A549 (cell line): ENCODE results near the gene RNF166.

Experiments used
- CEBPB ChIP-seq, 2 experiments: fragments of >200 bp in 1 of 2; sonication (Bioruptor Twin) in 1 of 2; formaldehyde crosslinking in 1 of 2; IDR thresholded peaks; 2 replicates each; pipeline ENCODE4 v1.6.1; 2012 to 2016
- CTCF ChIP-seq: fragments of >200 bp; sonication (Bioruptor Twin); formaldehyde crosslinking; IDR thresholded peaks from 3 replicates; pipeline ENCODE4 v1.5.1; 2016
- POLR2A ChIP-seq: IDR thresholded peaks from 2 replicates; pipeline ENCODE4 v1.6.1; 2012; ENCODE audit warnings: mild to moderate bottlenecking, low read length
- POLR2AphosphoS2 ChIP-seq: conservative IDR thresholded peaks from 2 replicates; pipeline ENCODE4 v1.6.1; 2012; ENCODE audit warnings: low read length, improper control_type of control experiment, inconsistent platforms

DNA sequence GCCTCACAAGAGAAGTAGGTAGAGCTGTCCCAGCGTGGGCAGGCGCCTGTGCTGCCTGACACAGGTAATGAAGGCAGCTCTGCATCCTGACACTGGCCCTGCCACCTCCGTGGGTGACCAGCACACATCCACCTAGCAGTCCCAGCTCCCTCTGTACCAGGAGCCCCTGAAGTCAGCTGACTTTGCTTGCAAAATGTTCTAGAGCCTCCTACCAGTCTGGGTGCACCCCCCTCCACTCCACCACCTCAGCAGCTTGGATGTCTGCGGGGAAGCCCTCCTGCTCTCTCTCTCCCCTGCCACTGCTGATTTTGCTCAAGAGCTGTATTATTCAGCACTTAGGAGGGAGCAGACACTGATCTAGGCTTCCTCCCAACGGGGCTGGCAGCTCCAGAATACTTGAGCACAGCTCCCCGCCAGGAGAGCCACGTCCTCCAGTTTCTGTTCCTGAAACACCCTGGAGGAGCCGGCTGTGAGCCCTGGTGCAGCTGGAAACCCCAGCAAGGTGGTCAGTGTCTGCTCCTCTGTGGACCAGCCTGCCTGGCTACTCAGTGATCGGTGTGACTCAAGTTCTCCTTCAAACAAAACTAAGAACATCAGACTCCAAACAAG, 1.0 kb downstream of the RNF166 start:
- TF ChIP-seq POLR2AphosphoS2 = no peak
- no peak for TF ChIP-seq CTCF
- no peak for TF ChIP-seq POLR2A
- TF ChIP-seq CEBPB (IDR thresholded peaks at IDR 0.05) = no peak
